ENCODE measurements around the gene DEDD.

Gene DEDD

DNA sequence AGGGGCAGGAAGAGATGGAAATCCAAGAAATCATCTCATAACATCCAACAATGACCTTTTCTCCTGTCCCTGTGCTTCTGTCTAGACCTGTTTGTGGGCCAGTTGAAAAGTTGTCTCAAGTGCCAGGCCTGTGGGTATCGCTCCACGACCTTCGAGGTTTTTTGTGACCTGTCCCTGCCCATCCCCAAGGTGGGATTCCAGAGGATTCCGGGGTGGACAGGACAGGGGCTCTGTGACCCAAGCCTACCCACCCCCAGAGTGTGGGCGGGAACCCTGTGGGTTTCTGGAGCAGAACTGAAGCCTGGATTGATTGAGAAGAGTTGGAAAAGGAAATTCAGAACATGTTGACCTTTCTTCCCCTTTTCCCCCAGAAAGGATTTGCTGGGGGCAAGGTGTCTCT lies 31.3 kb upstream of the DEDD start:
- DNase-seq (ENCODE audit: low spot score) = no peak

- DNase-seq (ENCODE audit: low spot score) = no peak
Measured at GRCh38 chr1:161162806-161163205, 30.3 kb upstream of the DEDD start.

DNA sequence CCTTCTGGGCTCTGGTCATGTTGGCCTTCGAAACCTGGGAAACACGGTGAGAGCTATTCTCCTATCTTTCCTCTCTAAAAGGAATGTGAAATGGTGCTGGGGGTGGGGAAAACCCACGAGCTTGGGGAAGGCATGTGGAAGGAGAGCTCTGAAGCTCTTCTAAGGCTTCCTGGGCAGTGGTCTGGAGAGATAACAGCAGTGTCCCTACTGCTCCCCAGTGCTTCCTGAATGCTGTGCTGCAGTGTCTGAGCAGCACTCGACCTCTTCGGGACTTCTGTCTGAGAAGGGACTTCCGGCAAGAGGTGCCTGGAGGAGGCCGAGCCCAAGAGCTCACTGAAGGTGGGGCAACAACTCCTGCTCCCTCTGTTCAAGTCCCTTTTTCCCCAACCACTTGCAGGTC lies 29.6 kb upstream of the DEDD start:
- no peak for DNase-seq (ENCODE audit: low spot score)

GRCh38 chr1:161161652-161162051 lies 29.2 kb upstream of the DEDD start:
- DNase-seq (ENCODE audit: low spot score) = no peak

DNA sequence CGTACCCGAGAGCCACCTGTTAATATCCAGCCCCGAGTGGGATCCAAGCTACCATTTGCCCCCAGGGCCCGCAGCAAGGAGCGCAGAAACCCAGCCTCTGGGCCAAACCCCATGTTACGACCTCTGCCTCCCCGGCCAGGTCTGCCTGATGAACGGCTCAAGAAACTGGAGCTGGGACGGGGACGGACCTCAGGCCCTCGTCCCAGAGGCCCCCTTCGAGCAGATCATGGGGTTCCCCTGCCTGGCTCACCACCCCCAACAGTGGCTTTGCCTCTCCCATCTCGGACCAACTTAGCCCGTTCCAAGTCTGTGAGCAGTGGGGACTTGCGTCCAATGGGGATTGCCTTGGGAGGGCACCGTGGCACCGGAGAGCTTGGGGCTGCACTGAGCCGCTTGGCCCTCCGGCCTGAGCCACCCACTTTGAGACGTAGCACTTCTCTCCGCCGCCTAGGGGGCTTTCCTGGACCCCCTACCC lies 28.2 kb upstream of the DEDD start:
- no peak for DNase-seq (ENCODE audit: low spot score)

DNA sequence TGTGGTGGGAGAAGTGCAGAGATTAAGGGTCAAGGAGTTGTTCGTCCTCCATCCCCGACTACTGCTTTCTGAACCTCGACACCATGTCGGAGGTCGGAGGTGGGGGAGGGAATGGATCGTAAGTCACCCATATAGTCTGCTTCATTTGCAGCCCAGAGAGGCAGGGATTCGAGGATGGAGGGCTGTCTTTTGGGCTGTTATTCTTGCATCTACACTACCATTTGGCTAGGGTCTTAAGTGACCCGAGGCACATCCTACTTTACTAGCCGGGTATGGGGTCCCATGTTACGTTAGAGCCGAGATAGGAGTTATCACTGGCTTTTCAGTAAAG lies 27.4 kb upstream of the DEDD start:
- DNase-seq (ENCODE audit: low spot score) = no peak

GRCh38 chr1:161159087-161159912 lies 26.8 kb upstream of the DEDD start, which contains the start of gene USP21:
Gene USP21, plus strand, starts transcription at chr1:161159500. Its CDS starts 1,141 bp downstream, at chr1:161160641.
- peak; percentile 95 for DNase-seq (ENCODE audit: low spot score)

DNA sequence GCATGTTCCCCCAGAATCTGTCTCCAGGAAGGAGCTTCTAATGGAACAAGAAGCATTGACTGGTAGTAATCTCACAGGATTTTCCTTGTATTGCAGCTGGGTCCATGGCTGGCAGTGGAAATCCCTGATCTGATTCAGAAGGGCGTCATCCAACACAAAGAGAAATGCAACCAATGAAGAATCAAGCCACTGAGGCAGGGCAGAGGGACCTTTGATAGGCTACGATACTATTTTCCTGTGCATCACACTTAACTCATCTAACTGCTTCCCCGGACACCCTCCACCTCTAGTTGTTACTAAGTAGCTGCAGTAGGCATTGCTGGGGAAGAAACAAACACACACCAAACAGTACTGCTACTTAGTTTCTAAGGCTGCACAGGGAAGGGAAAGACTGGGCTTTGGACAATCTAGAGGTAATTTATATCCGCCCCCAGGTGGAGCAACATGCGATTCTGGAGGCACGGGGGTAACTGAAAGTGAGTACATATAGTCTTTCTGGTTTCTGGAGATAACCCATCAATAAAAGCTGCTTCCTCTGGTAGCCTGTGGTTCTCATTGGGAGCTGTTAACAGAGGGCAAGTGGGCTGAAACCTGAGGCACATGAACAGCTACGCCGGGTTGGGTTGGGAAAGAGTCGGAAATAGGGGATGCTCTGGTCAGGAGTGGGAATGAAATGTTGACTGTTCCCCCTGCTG lies 26.0 kb upstream of the DEDD start:
- peak; percentile 44 for DNase-seq (ENCODE audit: low spot score)

DNA sequence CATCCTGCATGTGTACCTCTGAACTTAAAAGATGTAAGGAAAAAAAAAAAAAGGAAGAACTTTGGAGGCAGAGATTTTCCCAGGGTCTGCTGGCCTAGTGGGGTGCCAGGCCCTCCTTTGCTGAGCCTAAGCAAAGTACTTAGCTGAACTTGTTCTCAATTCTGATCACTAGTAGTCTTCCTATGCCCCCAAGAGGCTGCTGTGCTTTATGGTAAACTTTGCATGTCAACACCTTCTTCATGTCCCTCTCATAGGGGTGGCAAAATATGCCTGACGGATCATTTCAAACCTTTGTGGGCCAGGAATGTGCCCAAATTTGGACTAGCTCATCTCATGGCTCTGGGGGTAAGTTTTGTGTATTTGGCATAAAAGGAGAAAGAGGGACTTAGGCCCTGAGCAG lies 25.4 kb upstream of the DEDD start:
- DNase-seq (ENCODE audit: low spot score) = no peak

- DNase-seq (ENCODE audit: low spot score) = peak; percentile 90
Measured at GRCh38 chr1:161153682-161154337, 21.3 kb upstream of the DEDD start, which contains the start of gene UFC1. Gene UFC1, plus strand, starts transcription at chr1:161153978. Its CDS starts 20 bp downstream, at chr1:161153998.

- no peak for DNase-seq (ENCODE audit: low spot score)
Measured at GRCh38 chr1:161153176-161153575, 20.7 kb upstream of the DEDD start.

- no peak for DNase-seq (ENCODE audit: low spot score)
Measured at GRCh38 chr1:161145832-161146231, 13.4 kb upstream of the DEDD start.

DNA sequence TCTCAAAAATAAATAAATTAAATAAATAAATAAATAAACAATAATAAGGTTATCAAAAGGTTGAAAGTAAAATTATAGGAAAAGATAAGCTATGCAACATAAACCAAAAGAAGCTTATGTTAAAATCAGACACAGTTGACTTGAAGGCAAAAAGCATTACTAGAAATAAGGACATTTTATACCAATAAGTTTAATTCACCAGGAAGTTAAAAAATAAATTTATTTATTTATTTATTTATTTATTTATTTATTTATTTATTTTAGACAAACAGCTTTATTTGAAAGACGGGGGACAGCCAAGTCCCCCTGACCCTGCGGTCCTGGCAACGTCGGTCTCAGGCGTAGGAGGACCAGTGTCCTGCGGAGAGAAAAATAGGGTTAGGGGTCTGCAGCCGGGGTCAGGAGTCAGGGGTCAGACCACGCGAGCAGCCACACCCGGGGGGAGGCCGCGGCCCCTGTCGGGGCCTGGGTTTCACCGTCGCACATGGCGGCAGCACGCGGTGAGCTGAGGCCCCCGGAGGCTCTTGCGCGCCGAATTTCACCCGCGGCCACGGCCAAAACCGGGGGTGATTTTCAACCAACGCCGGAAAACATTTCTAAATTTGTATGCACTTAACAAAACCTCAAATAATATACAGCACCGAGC lies 8.4 kb upstream of the DEDD start:
- no peak for DNase-seq (ENCODE audit: low spot score)

- DNase-seq (ENCODE audit: low spot score) = peak; percentile 74
Measured at GRCh38 chr1:161139766-161140165, 7.3 kb upstream of the DEDD start.

DNA sequence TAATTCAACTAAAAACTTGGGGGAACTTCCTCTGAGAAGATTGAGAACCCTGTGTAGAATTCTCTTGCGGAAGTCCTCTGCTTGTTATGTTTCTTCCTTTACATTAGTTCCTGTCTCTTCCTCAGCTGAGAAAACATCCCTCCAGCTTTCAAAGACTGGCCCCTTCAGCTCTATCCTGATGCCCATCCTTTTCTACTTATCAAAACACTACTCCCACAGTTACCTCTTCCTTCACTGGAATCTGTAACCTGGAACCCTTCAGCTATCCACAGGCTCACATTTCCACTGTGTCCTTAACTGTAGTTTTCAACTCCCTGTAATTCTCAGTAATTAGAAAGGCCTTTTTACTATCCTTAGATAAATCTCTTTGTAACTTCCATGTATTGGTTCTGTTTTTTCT lies 6.0 kb upstream of the DEDD start:
- DNase-seq (ENCODE audit: low spot score) = no peak

DNA sequence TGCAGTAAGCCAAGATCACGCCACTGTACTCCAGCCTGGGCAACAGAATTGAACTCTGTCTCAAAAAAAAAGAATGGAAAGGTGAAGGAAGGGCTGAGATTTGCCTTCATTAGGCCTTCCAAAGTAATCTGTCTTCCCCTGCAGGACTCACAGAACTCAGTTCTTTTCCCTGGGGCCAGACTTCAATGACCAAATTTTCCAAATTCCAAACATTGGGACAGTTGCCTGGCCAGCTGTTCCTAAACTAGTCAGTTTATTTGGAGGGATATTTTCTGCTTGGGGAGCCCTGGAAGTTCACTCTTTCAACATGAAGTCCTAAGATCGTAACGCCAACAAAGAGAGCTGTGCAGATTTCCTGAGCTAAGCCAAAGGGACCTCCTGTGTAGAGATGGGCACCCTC lies 5.4 kb upstream of the DEDD start:
- DNase-seq (ENCODE audit: low spot score) = no peak

GRCh38 chr1:161133220-161133740 lies 813 bp upstream of the DEDD start:
- DNase-seq (ENCODE audit: low spot score) = no peak

- peak; percentile 23 for DNase-seq (ENCODE audit: low spot score)
Measured at GRCh38 chr1:161131523-161132409, 701 bp downstream of the DEDD start.

DNA sequence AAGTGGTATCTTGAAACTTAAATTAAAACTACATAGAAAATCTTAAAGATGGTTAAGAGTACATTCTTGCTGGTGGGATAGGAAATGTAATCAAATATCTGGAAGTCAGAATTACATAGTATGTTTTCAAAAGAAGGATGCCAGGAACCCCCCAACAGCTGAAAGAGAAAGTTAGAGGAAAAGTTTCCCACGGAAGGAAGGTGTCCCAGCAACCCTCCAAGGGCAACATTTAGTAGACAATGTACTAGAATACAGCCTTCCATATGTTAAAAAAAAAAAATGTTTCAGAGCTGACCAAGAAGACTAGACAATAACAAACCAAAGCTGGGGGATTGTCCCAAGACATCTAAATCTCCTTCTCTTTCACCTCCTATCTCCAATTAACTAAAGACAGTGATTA lies 2.2 kb downstream of the DEDD start:
- DNase-seq (ENCODE audit: low spot score) = no peak

DNA sequence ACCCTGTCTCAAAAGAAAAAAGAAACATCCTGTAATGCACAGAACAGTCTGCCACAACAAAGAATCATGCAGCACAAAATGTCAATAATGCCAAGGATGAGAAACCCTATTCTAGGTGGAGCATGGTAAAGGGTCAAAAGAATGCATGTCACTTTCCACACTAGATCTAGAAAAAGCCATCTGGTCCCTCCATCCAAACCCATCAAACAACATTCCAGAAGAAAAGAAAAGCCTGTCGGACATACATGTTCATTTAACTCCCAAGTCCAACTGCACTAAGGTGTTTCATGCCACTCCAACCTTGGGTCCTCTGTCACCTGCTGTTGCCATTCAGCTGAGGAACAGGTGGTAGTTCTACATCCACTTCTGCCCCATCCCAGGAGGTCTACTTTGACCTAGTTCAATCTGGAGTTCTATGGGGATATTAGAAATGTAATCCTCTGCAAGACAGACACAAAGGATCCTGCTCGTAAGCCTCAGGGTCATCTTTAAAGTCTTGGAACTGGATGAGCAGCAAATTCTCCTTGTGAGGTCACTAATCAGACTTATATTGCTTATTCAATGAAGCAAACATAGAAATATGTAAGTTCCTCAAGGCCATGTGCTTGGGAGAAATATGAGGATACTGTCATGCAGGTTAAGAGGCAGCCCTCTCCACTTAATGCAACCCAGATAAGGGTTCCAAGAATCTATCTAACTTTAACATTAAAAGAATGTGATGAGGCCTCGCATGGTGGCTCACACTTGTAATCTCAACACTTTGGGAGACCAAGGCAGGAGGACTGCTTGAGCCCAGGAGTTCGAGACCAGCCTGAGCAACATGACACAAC lies 3.7 kb downstream of the DEDD start:
- peak; percentile 16 for DNase-seq (ENCODE audit: low spot score)
